Activated CD4-positive, alpha-beta T cell treated with anti-CD3 and anti-CD28 coated beads, Interleukin-2, amount 50 U/mL, for 4 hours (primary cell): ENCODE data around the gene CCNY.
A peak's percentile ranks its signal among the peaks of the same experiment; 100 is the strongest.
"Not testable (repeated sequence)": the region's sequence is repeated elsewhere in the genome, so short reads cannot be mapped to it uniquely, and the experiment has no call there.

Experiments used
- DNase-seq, 2 experiments: peaks; one replicate each; pipeline ENCODE4 v3.0.0-alpha.2; 2020

The CCNY gene

GRCh38 chr10:35334297-35334696 is 2.0 kb upstream of the CCNY start:
- no peak for DNase-seq

- DNase-seq = no peak
Measured at GRCh38 chr10:35335133-35336083, 901 bp upstream of the CCNY start.

GRCh38 chr10:35336921-35337823 is 863 bp downstream of the CCNY start:
- DNase-seq = peak; percentile 17 to 29

GRCh38 chr10:35339942-35340341 is 3.6 kb downstream of the CCNY start:
- DNase-seq = no peak

GRCh38 chr10:35340975-35341374 is 4.7 kb downstream of the CCNY start:
- DNase-seq = no peak

GRCh38 chr10:35341521-35341920 is 5.2 kb downstream of the CCNY start:
- DNase-seq = no peak

- DNase-seq = no peak
Measured at GRCh38 chr10:35342183-35342753, 6.0 kb downstream of the CCNY start.

GRCh38 chr10:35343739-35344138 is 7.4 kb downstream of the CCNY start:
- no peak for DNase-seq

GRCh38 chr10:35345383-35345742 is 9.1 kb downstream of the CCNY start:
- DNase-seq = no peak

GRCh38 chr10:35346248-35346647 is 9.9 kb downstream of the CCNY start:
- no peak for DNase-seq

GRCh38 chr10:35347121-35347562 is 10.8 kb downstream of the CCNY start:
- no peak for DNase-seq

GRCh38 chr10:35347899-35348608 is 11.7 kb downstream of the CCNY start:
- DNase-seq = no peak

GRCh38 chr10:35348609-35349388 is 12.5 kb downstream of the CCNY start:
- no peak for DNase-seq

- no peak for DNase-seq
Measured at GRCh38 chr10:35349389-35349915, 13.1 kb downstream of the CCNY start.

- DNase-seq = no peak
Measured at GRCh38 chr10:35351021-35351420, 14.7 kb downstream of the CCNY start.

- no peak for DNase-seq
Measured at GRCh38 chr10:35352097-35352496, 15.8 kb downstream of the CCNY start.

- DNase-seq = no peak
Measured at GRCh38 chr10:35352512-35352911, 16.2 kb downstream of the CCNY start.

GRCh38 chr10:35353395-35353794 is 17.1 kb downstream of the CCNY start:
- no peak for DNase-seq

- DNase-seq = no peak
Measured at GRCh38 chr10:35353805-35354204, 17.5 kb downstream of the CCNY start.

- DNase-seq = not testable (repeated sequence)
Measured at GRCh38 chr10:35354257-35354656, 17.9 kb downstream of the CCNY start.

GRCh38 chr10:35355971-35356724 is 19.8 kb downstream of the CCNY start:
- no peak for DNase-seq
